Motor neuron (in vitro differentiated cells): ENCODE measurements around the gene FAM163B. TPM values are rescaled to one million over a fixed set of nuclear protein-coding genes. Genes with fewer than 3 reads are reported as not detected.

Experiments used
- ATAC-seq, 8 experiments: fragments of 200-7000 bp; cut with Tn5 transposase; replicated peaks in 6 of 8; 2 replicates each; pipeline ENCODE4 v1.8.0; 2021; ENCODE audit warnings: mild to moderate bottlenecking in 8 of 8, moderate library complexity in 8 of 8
- H3K27ac ChIP-seq, 2 donors: fragments of 250-450 bp; sonication (Bioruptor Pico); 2 replicates each; pipeline ENCODE4 v1.9.0; 2021; ENCODE audit warnings: antibody characterized with exemption in 2 of 2, mild to moderate bottlenecking in 2 of 2, moderate library complexity in 1 of 2
- H3K4me1 ChIP-seq, 2 donors: fragments of 250-450 bp; sonication (Bioruptor Pico); replicated peaks in 1 of 2; 2 replicates each; pipeline ENCODE4 v1.6.1; 2021; ENCODE audit warnings: antibody characterized with exemption in 2 of 2, mild to moderate bottlenecking in 2 of 2, moderate library complexity in 1 of 2
- H3K4me3 ChIP-seq, 5 donors: fragments of 250-450 bp; sonication (Bioruptor Pico); 2 replicates each; pipeline ENCODE4 v1.9.0; 2021; ENCODE audit warnings: antibody characterized with exemption in 5 of 5, mild to moderate bottlenecking in 5 of 5, moderate library complexity in 4 of 5
- WGBS, 10 experiments: fragments of 450-650 bp; shearing (Covaris generic); methylation state at CpG; one replicate each; pipeline ENCODE4 v1.0.0; 2022; 5-methylcytosine and 5-hydroxymethylcytosine counted together
- in situ Hi-C, 9 experiments: fragments of 400-800 bp; cut with MboI; loops; one replicate each; pipeline ENCODE4 v1.15.0; 2021; ENCODE audit warnings: low sequenced_read_pairs in 9 of 9, low pct_unique_long_range_greater_than_20kb in 2 of 9; ENCODE audit not compliant: unreplicated experiment in 9 of 9
- total RNA-seq, 8 experiments: library from RNA; unstranded; fragments of 300-600 nt; gene quantifications; 2 replicates each; pipeline versions ENCODE4 v1.2.3 to v1.2.4, GENCODE V29; 2022

FAM163B gene
- total RNA-seq, 8 experiments from 2014 or later, result 0.36 to 1.9 (median 0.78) TPM; not detected in 1

GRCh38 chr9:133643978-133644760 lies 35.0 kb upstream of the FAM163B start:
- H3K27ac ChIP-seq, result no peak overlapping the region
- H3K4me1 ChIP-seq, result peaks cover 11 to 17% of the 10 kb centered on the region in 2 donors
- no peak overlapping the region for H3K4me3 ChIP-seq
- ATAC-seq, result no peak
- in situ Hi-C loops, result no loop called here
- WGBS, 10 experiments, result 72 to 90% (median 76%) methylated on average over 2 to 10 of the region's 23 CpGs; no CpG with 5 or more reads in 7 of the 10 experiments

- in situ Hi-C loops, result no loop called here
- ATAC-seq, result no peak
- H3K27ac ChIP-seq, result no peak overlapping the region
- peaks cover 12 to 17% of the 10 kb centered on the region in 2 donors for H3K4me1 ChIP-seq
- WGBS, 10 experiments, result 91% methylated on average over 4 of the region's 20 CpGs; no CpG with 5 or more reads in 9 of the 10 experiments
- no peak overlapping the region for H3K4me3 ChIP-seq
Measured at GRCh38 chr9:133643362-133643755, 34.2 kb upstream of the FAM163B start.

GRCh38 chr9:133642708-133643361 lies 33.6 kb upstream of the FAM163B start:
- Histone ChIP-seq H3K4me3 (no peak overlapping the region), H3K27ac (no peak overlapping the region), H3K4me1 (peaks cover 17 to 21% of the 10 kb centered on the region in 2 donors)
- in situ Hi-C loops, result no loop called here
- ATAC-seq, result no peak
- 63 to 86% (median 84%) methylated on average over 5 to 8 of the region's 16 CpGs; no CpG with 5 or more reads in 7 of the 10 experiments for WGBS, 10 experiments

GRCh38 chr9:133641861-133642595 lies 32.8 kb upstream of the FAM163B start:
- H3K4me1 ChIP-seq, result peaks cover 24 to 27% of the 10 kb centered on the region in 2 donors
- WGBS, 10 experiments, result 40 to 100% (median 70%) methylated on average over 1 to 4 of the region's 25 CpGs; no CpG with 5 or more reads in 6 of the 10 experiments
- in situ Hi-C loops, result no loop called here

GRCh38 chr9:133641396-133641655 lies 32.1 kb upstream of the FAM163B start:
- ATAC-seq, result no peak
- WGBS, 10 experiments, result no CpG with 5 or more reads among the region's 7 CpGs
- Histone ChIP-seq H3K4me3 (no peak overlapping the region), H3K4me1 (peaks cover 24 to 27% of the 10 kb centered on the region in 2 donors), H3K27ac (no peak overlapping the region)
- in situ Hi-C loops, result no loop called here

More at GRCh38 chr9:133641861-133642595, 32.8 kb upstream of the FAM163B start:
- ATAC-seq, result no peak
- Histone ChIP-seq H3K4me3 (no peak overlapping the region), H3K27ac (no peak overlapping the region)

GRCh38 chr9:133640580-133641395 lies 31.6 kb upstream of the FAM163B start:
- Histone ChIP-seq H3K4me3 (no peak overlapping the region), H3K27ac (no peak overlapping the region), H3K4me1 (peaks cover 24 to 28% of the 10 kb centered on the region in 2 donors)
- WGBS, 10 experiments, result 0 to 100% (median 70%) methylated on average over 1 to 7 of the region's 13 CpGs; no CpG with 5 or more reads in 1 of the 10 experiments
- no peak for ATAC-seq
- in situ Hi-C loops, result no loop called here

- ATAC-seq, result no peak
- H3K4me1 ChIP-seq, result peaks cover 24 to 29% of the 10 kb centered on the region in 2 donors
- no peak overlapping the region for H3K27ac ChIP-seq
- WGBS, 10 experiments, result 60 to 90% (median 79%) methylated on average over 2 to 4 of the region's 7 CpGs; no CpG with 5 or more reads in 7 of the 10 experiments
- no peak overlapping the region for H3K4me3 ChIP-seq
- in situ Hi-C loops, result no loop called here
Measured at GRCh38 chr9:133640160-133640559, 31.0 kb upstream of the FAM163B start.

GRCh38 chr9:133639613-133640012 lies 30.4 kb upstream of the FAM163B start:
- Histone ChIP-seq H3K4me3 (no peak overlapping the region), H3K4me1 (peaks cover 24 to 29% of the 10 kb centered on the region in 2 donors), H3K27ac (no peak overlapping the region)
- in situ Hi-C loops, result no loop called here
- 0 to 100% (median 75%) methylated on average over 1 to 6 of the region's 8 CpGs; no CpG with 5 or more reads in 4 of the 10 experiments for WGBS, 10 experiments
- ATAC-seq, result no peak

- no peak overlapping the region for H3K4me3 ChIP-seq
- H3K4me1 ChIP-seq, result peaks cover 32% of the 10 kb centered on the region in 2 donors
- ATAC-seq, result no peak
- in situ Hi-C loops, result no loop called here
- no peak overlapping the region for H3K27ac ChIP-seq
- WGBS, 10 experiments, result 40 to 90% (median 48%) methylated on average over 1 to 2 of the region's 8 CpGs; no CpG with 5 or more reads in 7 of the 10 experiments
Measured at GRCh38 chr9:133638711-133639110, 29.5 kb upstream of the FAM163B start.

GRCh38 chr9:133638076-133638475 lies 28.9 kb upstream of the FAM163B start:
- H3K4me1 ChIP-seq, result peaks cover 38% of the 10 kb centered on the region in 2 donors
- no peak for ATAC-seq
- no peak overlapping the region for H3K27ac ChIP-seq
- in situ Hi-C loops, result no loop called here
- 0 to 59% (median 35%) methylated on average over 1 to 7 of the region's 8 CpGs; no CpG with 5 or more reads in 1 of the 10 experiments for WGBS, 10 experiments
- H3K4me3 ChIP-seq, result no peak overlapping the region

- 20 to 70% (median 70%) methylated on average over 1 to 5 of the region's 12 CpGs; no CpG with 5 or more reads in 7 of the 10 experiments for WGBS, 10 experiments
- H3K4me1 ChIP-seq, result peaks cover 43 to 44% of the 10 kb centered on the region in 2 donors
- H3K27ac ChIP-seq, result no peak overlapping the region
- no peak overlapping the region for H3K4me3 ChIP-seq
- no peak for ATAC-seq
- in situ Hi-C loops, result no loop called here
Measured at GRCh38 chr9:133637451-133638055, 28.4 kb upstream of the FAM163B start.

- H3K4me1 ChIP-seq, result peaks cover 45 to 46% of the 10 kb centered on the region in 2 donors
- no peak overlapping the region for H3K4me3 ChIP-seq
- no peak overlapping the region for H3K27ac ChIP-seq
- ATAC-seq, result no peak
- in situ Hi-C loops, result no loop called here
- WGBS, 10 experiments, result 67 to 100% (median 83%) methylated on average over 2 to 4 of the region's 12 CpGs; no CpG with 5 or more reads in 7 of the 10 experiments
Measured at GRCh38 chr9:133636902-133637301, 27.7 kb upstream of the FAM163B start.
